Left ventricle myocardium inferior (tissue), 1 donor: ENCODE data around the gene DCHS2. TPM values are rescaled to one million over a fixed set of nuclear protein-coding genes. Genes with fewer than 3 reads are reported as not detected.

Experiments
- DNase-seq: peaks from one replicate; pipeline ENCODE4 v3.0.0-alpha.2; 2020
- H3K27ac ChIP-seq: fragments of 200-600 bp; replicated peaks from 2 replicates; pipeline ENCODE4 v1.8.0; 2021
- H3K27me3 ChIP-seq: fragments of 200-600 bp; 2 replicates; pipeline ENCODE4 v1.8.0; 2021; ENCODE audit warnings: low read depth
- H3K36me3 ChIP-seq: fragments of 200-600 bp; 2 replicates; pipeline ENCODE4 v1.8.0; 2021
- H3K4me1 ChIP-seq: fragments of 200-600 bp; 2 replicates; pipeline ENCODE4 v1.8.0; 2021
- H3K4me3 ChIP-seq: fragments of 200-600 bp; 2 replicates; pipeline ENCODE4 v1.8.0; 2021; ENCODE audit warnings: mild to moderate bottlenecking, moderate library complexity
- H3K9me3 ChIP-seq: fragments of 200-600 bp; replicated peaks from 2 replicates; pipeline ENCODE4 v1.8.0; 2021
- intact Hi-C: fragments of 100-400 bp; cut with micrococcal nuclease; formaldehyde crosslinking; loops from one replicate; pipeline ENCODE4 v1.11.0; 2022
- total RNA-seq: library from RNA; stranded (reverse); fragmentation: NEBNext Ultra II Directional; extraction: Animal tissue kit (Norgen Biotek cat#: 25700); gene quantifications from one replicate; pipeline ENCODE4 v1.2.1, GENCODE V29; 2021
- TF ChIP-seq, protein P1 (sequence below): fragments of 200-600 bp; IDR thresholded peaks from 2 replicates; pipeline ENCODE4 v1.8.0; 2021; ENCODE audit warnings: antibody characterized with exemption, mild to moderate bottlenecking, borderline replicate concordance
- donor health status: DM: no; HTN: yes; CAD: no; lungs with severe emphysema.

Gene DCHS2
- total RNA-seq, 1 donor from 2014 or later = not detected

DNA sequence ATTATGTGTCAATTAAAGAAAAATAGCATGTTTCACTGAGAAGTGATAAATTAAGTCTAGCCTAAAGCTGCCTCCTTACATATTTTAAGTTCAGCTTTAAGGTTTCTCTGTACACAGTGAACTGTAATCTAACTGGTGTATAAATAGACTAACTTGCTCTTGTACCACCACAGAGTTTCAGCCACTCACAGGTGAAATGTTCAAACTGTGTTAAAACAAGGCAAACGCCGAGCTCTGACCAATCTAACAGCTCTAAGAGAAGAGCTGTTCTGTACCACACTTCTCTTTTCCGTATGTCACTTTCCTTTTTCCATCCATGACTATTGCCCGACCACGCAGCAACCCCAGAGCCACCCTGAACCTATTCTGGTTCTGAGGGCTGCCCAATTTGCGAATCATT, 64.5 kb downstream of the DCHS2 start:
- TF ChIP-seq, protein P1, sequence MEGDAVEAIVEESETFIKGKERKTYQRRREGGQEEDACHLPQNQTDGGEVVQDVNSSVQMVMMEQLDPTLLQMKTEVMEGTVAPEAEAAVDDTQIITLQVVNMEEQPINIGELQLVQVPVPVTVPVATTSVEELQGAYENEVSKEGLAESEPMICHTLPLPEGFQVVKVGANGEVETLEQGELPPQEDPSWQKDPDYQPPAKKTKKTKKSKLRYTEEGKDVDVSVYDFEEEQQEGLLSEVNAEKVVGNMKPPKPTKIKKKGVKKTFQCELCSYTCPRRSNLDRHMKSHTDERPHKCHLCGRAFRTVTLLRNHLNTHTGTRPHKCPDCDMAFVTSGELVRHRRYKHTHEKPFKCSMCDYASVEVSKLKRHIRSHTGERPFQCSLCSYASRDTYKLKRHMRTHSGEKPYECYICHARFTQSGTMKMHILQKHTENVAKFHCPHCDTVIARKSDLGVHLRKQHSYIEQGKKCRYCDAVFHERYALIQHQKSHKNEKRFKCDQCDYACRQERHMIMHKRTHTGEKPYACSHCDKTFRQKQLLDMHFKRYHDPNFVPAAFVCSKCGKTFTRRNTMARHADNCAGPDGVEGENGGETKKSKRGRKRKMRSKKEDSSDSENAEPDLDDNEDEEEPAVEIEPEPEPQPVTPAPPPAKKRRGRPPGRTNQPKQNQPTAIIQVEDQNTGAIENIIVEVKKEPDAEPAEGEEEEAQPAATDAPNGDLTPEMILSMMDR = no peak
- intact Hi-C loops = no loop called here
- H3K9me3 ChIP-seq = no peaks in the 10 kb centered on the region

DNA sequence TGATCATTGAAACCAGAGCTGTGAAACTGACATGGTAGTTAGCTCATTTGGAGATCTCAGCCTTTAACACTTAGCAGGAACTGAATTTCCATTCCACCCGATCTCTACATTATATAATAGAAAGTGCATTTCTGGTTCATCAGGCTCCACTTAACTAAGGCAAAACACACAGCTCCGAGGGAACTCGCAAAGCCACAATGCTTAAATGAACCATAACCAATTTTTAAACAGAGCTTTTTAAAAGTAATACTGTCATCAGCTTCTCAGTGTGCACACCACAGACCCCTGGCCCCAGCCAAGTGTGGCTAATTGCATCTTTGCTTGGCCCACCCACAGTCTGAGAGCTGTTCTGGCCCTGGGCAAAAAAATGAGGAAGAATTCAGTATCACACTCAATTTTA, 66.1 kb downstream of the DCHS2 start:
- H3K36me3 ChIP-seq = no peaks in the 10 kb centered on the region
- intact Hi-C loops = no loop called here
- no peaks in the 10 kb centered on the region for H3K9me3 ChIP-seq
- H3K4me1 ChIP-seq = no peaks in the 10 kb centered on the region
- DNase-seq = no peak
- peaks cover 20% of the 10 kb centered on the region for H3K27me3 ChIP-seq
- H3K4me3 ChIP-seq = no peak overlapping the region
- H3K27ac ChIP-seq = no peak overlapping the region
- TF ChIP-seq, protein P1 = no peak

More for the DNA sequence above, 64.5 kb downstream of the DCHS2 start:
- Histone ChIP-seq H3K27me3 (peaks cover 12% of the 10 kb centered on the region), H3K4me1 (no peaks in the 10 kb centered on the region), H3K27ac (no peak overlapping the region), H3K36me3 (no peaks in the 10 kb centered on the region), H3K4me3 (no peak overlapping the region)
- no peak for DNase-seq

DNA sequence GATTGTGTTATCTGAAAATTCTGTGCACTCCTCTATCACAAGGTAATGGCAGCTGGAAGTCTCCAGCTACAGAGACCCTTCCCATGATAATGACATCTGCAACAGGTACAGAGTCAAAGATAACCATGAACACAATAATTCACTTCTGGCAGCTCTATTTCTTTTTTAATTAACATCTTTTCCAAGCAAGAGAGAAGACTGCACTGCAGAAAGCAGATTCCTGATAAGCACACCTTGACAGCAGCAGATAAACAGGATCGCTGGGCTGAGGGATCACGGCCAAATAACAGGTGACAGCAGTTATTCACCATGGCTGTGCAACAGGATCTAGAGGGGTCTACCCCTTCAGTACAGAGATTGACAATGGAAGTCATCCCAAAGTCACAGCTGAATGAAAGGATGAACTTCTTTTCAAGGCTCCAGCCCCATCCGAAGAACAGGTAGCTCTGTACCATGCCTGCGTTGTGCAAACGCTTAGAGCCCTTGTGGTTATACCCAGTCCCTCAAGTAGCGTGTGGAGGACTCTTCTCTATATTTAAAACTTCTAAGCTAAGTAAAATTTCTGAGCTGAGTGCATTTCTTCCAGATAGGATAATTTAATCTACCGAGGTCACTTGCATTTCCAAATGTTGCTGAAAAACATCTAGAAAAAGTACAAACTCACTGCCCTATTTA, 66.7 kb downstream of the DCHS2 start:
- Histone ChIP-seq H3K27ac (no peak overlapping the region), H3K9me3 (no peaks in the 10 kb centered on the region), H3K4me1 (no peaks in the 10 kb centered on the region), H3K27me3 (peaks cover 20% of the 10 kb centered on the region), H3K36me3 (no peaks in the 10 kb centered on the region), H3K4me3 (no peak overlapping the region)
- intact Hi-C loops = no loop called here
- no peak for DNase-seq
- TF ChIP-seq, protein P1 = no peak

DNA sequence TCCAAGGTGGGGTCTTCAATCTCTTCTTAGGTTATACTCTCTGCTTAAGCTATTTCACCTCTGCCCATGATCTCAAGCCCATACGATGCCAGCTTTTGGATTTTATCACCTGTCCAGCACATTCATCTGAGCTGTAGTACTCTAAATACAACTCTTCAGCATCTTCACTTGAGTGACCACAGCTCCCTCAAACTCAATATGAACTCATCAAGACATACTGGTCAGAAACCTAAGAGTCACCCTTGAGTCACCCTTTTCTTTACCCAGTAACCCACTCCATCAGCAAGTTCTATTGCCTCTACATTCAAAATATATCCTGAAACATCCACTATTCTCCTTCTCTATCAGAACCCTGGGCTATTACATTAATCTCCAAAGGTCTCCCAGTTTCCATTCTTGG, 69.4 kb downstream of the DCHS2 start:
- Histone ChIP-seq H3K27me3 (peaks cover 20% of the 10 kb centered on the region), H3K4me3 (no peak overlapping the region), H3K9me3 (no peaks in the 10 kb centered on the region), H3K36me3 (no peaks in the 10 kb centered on the region), H3K27ac (no peak overlapping the region), H3K4me1 (no peaks in the 10 kb centered on the region)
- DNase-seq = no peak
- intact Hi-C loops = no loop called here
- TF ChIP-seq, protein P1 = no peak

DNA sequence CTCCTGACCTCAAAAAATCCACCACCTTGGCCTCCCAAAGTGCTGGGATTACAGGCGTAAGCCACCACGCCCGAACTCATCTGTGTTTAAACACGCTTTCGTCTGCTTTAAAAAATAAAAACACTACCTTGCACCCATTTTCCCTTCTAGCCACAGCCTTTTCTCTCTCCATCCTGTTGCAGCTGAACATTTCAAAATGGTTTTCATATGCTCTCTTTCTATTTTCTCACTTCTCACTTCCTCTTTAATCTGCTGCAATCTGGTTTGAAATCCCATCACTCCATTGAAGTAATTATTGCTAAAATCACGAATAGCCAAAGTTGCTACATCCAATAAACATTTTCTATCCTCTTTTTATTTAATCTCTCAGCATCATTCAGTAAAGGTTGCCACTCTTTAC, 70.0 kb downstream of the DCHS2 start:
- H3K36me3 ChIP-seq = no peaks in the 10 kb centered on the region
- H3K4me1 ChIP-seq = no peaks in the 10 kb centered on the region
- intact Hi-C loops = no loop called here
- H3K27me3 ChIP-seq = peaks cover 20% of the 10 kb centered on the region
- H3K4me3 ChIP-seq = no peak overlapping the region
- TF ChIP-seq, protein P1 = no peak
- H3K27ac ChIP-seq = no peak overlapping the region
- no peaks in the 10 kb centered on the region for H3K9me3 ChIP-seq
- DNase-seq = no peak

DNA sequence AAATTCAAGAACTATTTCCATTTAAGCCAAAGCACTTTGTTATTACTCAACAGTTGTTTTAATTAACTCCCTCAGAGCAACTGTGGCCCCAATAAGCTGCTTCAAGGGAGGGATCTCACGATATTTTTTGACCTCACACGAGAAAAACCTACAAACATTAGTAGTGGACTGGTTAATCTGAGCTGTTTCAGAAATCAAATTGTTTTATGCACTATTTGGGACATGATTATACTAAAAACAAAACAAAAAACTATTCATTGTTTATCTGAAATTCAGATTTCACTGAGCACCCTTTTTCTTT, 74.3 kb downstream of the DCHS2 start:
- peaks cover 12% of the 10 kb centered on the region for H3K27me3 ChIP-seq
- intact Hi-C loops = no loop called here
- H3K4me1 ChIP-seq = peaks cover 8% of the 10 kb centered on the region
- no peaks in the 10 kb centered on the region for H3K36me3 ChIP-seq
- peak overlapping the region; percentile 59 for H3K4me3 ChIP-seq
- no peak for DNase-seq
- H3K9me3 ChIP-seq = no peaks in the 10 kb centered on the region
- H3K27ac ChIP-seq = no peak overlapping the region
- TF ChIP-seq, protein P1 = no peak
